IMR-90 (cell line): ENCODE data around the gene GNE.

Source experiments
- BHLHE40 ChIP-seq: fragments of 150-350 bp; IDR thresholded peaks from 2 replicates; pipeline ENCODE4 v1.6.1; 2016; ENCODE audit warnings: mild to moderate bottlenecking, low read depth, low read length
- CEBPB ChIP-seq: IDR thresholded peaks from 2 replicates; pipeline ENCODE4 v1.6.1; 2012; ENCODE audit warnings: low read depth, low read length, improper control_type of control experiment
- CTCF ChIP-seq: conservative IDR thresholded peaks from 2 replicates; pipeline ENCODE4 v1.5.1; 2012; ENCODE audit warnings: mild to moderate bottlenecking, low read depth, low read length, improper control_type of control experiment
- FOS ChIP-seq: fragments of 150-350 bp; IDR thresholded peaks from 2 replicates; pipeline ENCODE4 v1.6.1; 2016; ENCODE audit warnings: low read depth, low read length
- MAFK ChIP-seq: IDR thresholded peaks from 2 replicates; pipeline ENCODE4 v1.6.1; 2012; ENCODE audit warnings: low read depth, low read length, improper control_type of control experiment
- MAZ ChIP-seq: IDR thresholded peaks from 2 replicates; pipeline ENCODE4 v1.6.1; 2012; ENCODE audit warnings: low read depth, mild to moderate bottlenecking, low read length, improper control_type of control experiment, moderate library complexity, borderline replicate concordance
- MXI1 ChIP-seq: IDR thresholded peaks from 2 replicates; pipeline ENCODE4 v1.6.1; 2012; ENCODE audit warnings: low read depth, mild to moderate bottlenecking, low read length, moderate library complexity, borderline replicate concordance
- POLR2A ChIP-seq: IDR thresholded peaks from 2 replicates; pipeline ENCODE4 v1.6.1; 2012; ENCODE audit warnings: mild to moderate bottlenecking, low read depth, low read length
- RAD21 ChIP-seq: IDR thresholded peaks from 2 replicates; pipeline ENCODE4 v1.6.1; 2012; ENCODE audit warnings: low read length, improper control_type of control experiment
- RCOR1 ChIP-seq: IDR thresholded peaks from 2 replicates; pipeline ENCODE4 v1.6.1; 2012; ENCODE audit warnings: mild to moderate bottlenecking, low read length, improper control_type of control experiment; ENCODE audit not compliant: insufficient replicate concordance
- RFX5 ChIP-seq: IDR thresholded peaks from 2 replicates; pipeline ENCODE4 v1.8.0; 2012; ENCODE audit warnings: low read depth, mild to moderate bottlenecking, low read length, moderate library complexity
- SMC3 ChIP-seq: fragments of 150-350 bp; IDR thresholded peaks from 2 replicates; pipeline ENCODE4 v1.6.1; 2016; ENCODE audit warnings: low read depth, mild to moderate bottlenecking, antibody characterized with exemption, low read length, moderate library complexity
- USF2 ChIP-seq: fragments of 150-350 bp; IDR thresholded peaks from 2 replicates; pipeline ENCODE4 v1.6.1; 2017; ENCODE audit warnings: mild to moderate bottlenecking, antibody characterized with exemption, low read length, low read depth

DNA sequence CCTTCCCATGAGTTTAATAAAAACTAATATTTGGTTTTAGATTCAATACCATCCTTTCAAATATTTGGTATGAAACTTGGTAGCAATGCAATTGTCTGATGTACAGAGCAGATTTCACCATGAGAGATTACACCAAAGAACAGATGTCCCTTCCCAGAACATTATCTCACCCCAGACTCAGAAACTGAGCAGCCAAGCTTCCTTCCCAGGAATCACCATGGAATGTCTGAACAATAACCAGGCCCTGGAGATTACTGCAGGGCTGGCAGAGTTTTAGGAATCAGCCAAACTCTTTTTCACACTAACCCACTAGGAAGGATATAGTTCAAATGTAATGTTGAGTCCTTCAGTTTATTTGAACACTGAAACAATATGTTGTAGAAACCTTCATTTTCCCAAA lies 43.7 kb downstream of the GNE start:
- TF ChIP-seq CTCF = no peak
- no peak for TF ChIP-seq RCOR1
- no peak for TF ChIP-seq RAD21
- TF ChIP-seq CEBPB = no peak
- no peak for TF ChIP-seq POLR2A
- TF ChIP-seq FOS = no peak
- TF ChIP-seq SMC3 = no peak
- TF ChIP-seq MXI1 = no peak
- no peak for TF ChIP-seq BHLHE40
- TF ChIP-seq USF2 = no peak
- no peak for TF ChIP-seq MAZ
- no peak for TF ChIP-seq RFX5
- no peak for TF ChIP-seq MAFK
